Measurements from ENCODE around the gene STAMBPL1.

Gene STAMBPL1

GRCh38 chr10:88916986-88917385 is 36.9 kb downstream of the STAMBPL1 start:
- no peaks in the 10 kb centered on the region for H3K27me3 ChIP-seq (replicated peaks in 2 of 5; ENCODE audit: control insufficient read depth in 4 of 5, insufficient read depth in 5 of 5, low read length in 4 of 5)
- ChIA-PET CTCF (interaction anchor here (2.1 kb wide), 1 partner anchor 18 kb away, joined by 5 read pairs; no protein-coding TSS in a partner anchor), POLR2A (no interaction called here)
- no peaks in the 10 kb centered on the region for H3K9me3 ChIP-seq (ENCODE audit: control extremely low read depth in 1 of 5, control insufficient read depth in 4 of 5, insufficient read depth in 2 of 5, low read depth in 1 of 5, low read length in 4 of 5)
- peaks cover 10 to 37% (median 23%) of the 10 kb centered on the region in 4 experiments for H3K36me3 ChIP-seq (ENCODE audit: control insufficient read depth in 4 of 4, insufficient read depth in 4 of 4, low read length in 3 of 4)
- 100% methylated on average over 2 of the region's 3 CpGs for WGBS (ENCODE audit: insufficient coverage)
- no peaks in the 10 kb centered on the region for H3K4me1 ChIP-seq (ENCODE audit: control extremely low read depth in 1 of 4, control insufficient read depth in 4 of 4, insufficient read depth in 4 of 4, low read length in 3 of 4)
- no peak for DNase-seq
- no peak overlapping the region for H3K4me3 ChIP-seq (ENCODE audit: control insufficient read depth in 1 of 7, extremely low read depth in 1 of 7, insufficient read depth in 4 of 7, low read depth in 2 of 7, low read length in 6 of 7)
- H3K27ac ChIP-seq (ENCODE audit: insufficient read depth in 1 of 2, low read depth in 1 of 2, low read length in 2 of 2, poor library complexity in 1 of 2, severe bottlenecking in 2 of 2): no peak overlapping the region

GRCh38 chr10:88918191-88918905 is 38.3 kb downstream of the STAMBPL1 start:
- Histone ChIP-seq H3K9me3 (ENCODE audit: control extremely low read depth in 1 of 5, control insufficient read depth in 4 of 5, insufficient read depth in 2 of 5, low read depth in 1 of 5, low read length in 4 of 5) (no peaks in the 10 kb centered on the region), H3K4me1 (ENCODE audit: control extremely low read depth in 1 of 4, control insufficient read depth in 4 of 4, insufficient read depth in 4 of 4, low read length in 3 of 4) (no peaks in the 10 kb centered on the region), H3K36me3 (ENCODE audit: control insufficient read depth in 4 of 4, insufficient read depth in 4 of 4, low read length in 3 of 4) (peaks cover 10 to 37% (median 24%) of the 10 kb centered on the region in 4 experiments), H3K27me3 (replicated peaks in 2 of 5; ENCODE audit: control insufficient read depth in 4 of 5, insufficient read depth in 5 of 5, low read length in 4 of 5) (no peaks in the 10 kb centered on the region), H3K27ac (ENCODE audit: insufficient read depth in 1 of 2, low read depth in 1 of 2, low read length in 2 of 2, poor library complexity in 1 of 2, severe bottlenecking in 2 of 2) (no peak overlapping the region), H3K4me3 (ENCODE audit: control insufficient read depth in 1 of 7, extremely low read depth in 1 of 7, insufficient read depth in 4 of 7, low read depth in 2 of 7, low read length in 6 of 7) (no peak overlapping the region)
- WGBS (ENCODE audit: insufficient coverage): no CpG with 5 or more reads among the region's 3 CpGs
- no peak for DNase-seq
- CTCF ChIA-PET: interaction anchor here (1.1 kb wide), 1 partner anchor 16 kb away, joined by 3 read pairs; no protein-coding TSS in a partner anchor
- POLR2A ChIA-PET: no interaction called here

GRCh38 chr10:88919041-88919440 is 39.0 kb downstream of the STAMBPL1 start:
- Histone ChIP-seq H3K27me3 (replicated peaks in 2 of 5; ENCODE audit: control insufficient read depth in 4 of 5, insufficient read depth in 5 of 5, low read length in 4 of 5) (no peaks in the 10 kb centered on the region), H3K4me1 (ENCODE audit: control extremely low read depth in 1 of 4, control insufficient read depth in 4 of 4, insufficient read depth in 4 of 4, low read length in 3 of 4) (no peaks in the 10 kb centered on the region), H3K36me3 (ENCODE audit: control insufficient read depth in 4 of 4, insufficient read depth in 4 of 4, low read length in 3 of 4) (peaks cover 12 to 36% (median 24%) of the 10 kb centered on the region in 4 experiments), H3K27ac (ENCODE audit: insufficient read depth in 1 of 2, low read depth in 1 of 2, low read length in 2 of 2, poor library complexity in 1 of 2, severe bottlenecking in 2 of 2) (no peak overlapping the region), H3K9me3 (ENCODE audit: control extremely low read depth in 1 of 5, control insufficient read depth in 4 of 5, insufficient read depth in 2 of 5, low read depth in 1 of 5, low read length in 4 of 5) (no peaks in the 10 kb centered on the region), H3K4me3 (ENCODE audit: control insufficient read depth in 1 of 7, extremely low read depth in 1 of 7, insufficient read depth in 4 of 7, low read depth in 2 of 7, low read length in 6 of 7) (no peak overlapping the region)
- CTCF ChIA-PET: interaction anchor here (0.6 to 1.1 kb wide), 2 partner anchors 16 to 69 kb away, joined by 3 to 4 read pairs; no protein-coding TSS in a partner anchor
- no CpG with 5 or more reads among the region's 1 CpG for WGBS (ENCODE audit: insufficient coverage)
- DNase-seq: no peak
- POLR2A ChIA-PET: no interaction called here

DNA sequence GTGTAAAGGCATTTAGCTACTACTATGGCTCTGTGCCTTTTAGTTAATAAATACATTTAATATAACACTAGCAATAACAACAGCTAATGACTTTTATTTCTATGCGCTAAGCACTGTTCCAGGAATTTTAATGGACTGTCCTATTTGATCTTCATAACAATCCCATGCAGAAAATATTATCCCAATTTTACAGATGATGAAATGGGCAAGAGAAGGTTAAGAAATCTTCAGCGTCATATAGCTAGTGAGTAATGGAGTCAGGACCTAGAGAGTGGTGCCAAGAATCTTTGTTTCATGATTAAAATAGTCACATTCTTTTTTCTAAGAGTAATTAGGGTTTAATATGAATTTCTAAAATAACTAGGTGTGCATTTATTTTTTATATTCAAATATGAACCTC is 40.2 kb downstream of the STAMBPL1 start:
- H3K9me3 ChIP-seq (ENCODE audit: control extremely low read depth in 1 of 5, control insufficient read depth in 4 of 5, insufficient read depth in 2 of 5, low read depth in 1 of 5, low read length in 4 of 5): no peaks in the 10 kb centered on the region
- H3K4me1 ChIP-seq (ENCODE audit: control extremely low read depth in 1 of 4, control insufficient read depth in 4 of 4, insufficient read depth in 4 of 4, low read length in 3 of 4): no peaks in the 10 kb centered on the region
- H3K27ac ChIP-seq (ENCODE audit: insufficient read depth in 1 of 2, low read depth in 1 of 2, low read length in 2 of 2, poor library complexity in 1 of 2, severe bottlenecking in 2 of 2): no peak overlapping the region
- CTCF ChIA-PET: interaction anchor here (0.8 to 2.0 kb wide), 3 partner anchors 10 to 83 kb away, joined by 3 to 6 read pairs (median 3); no protein-coding TSS in a partner anchor
- H3K36me3 ChIP-seq (ENCODE audit: control insufficient read depth in 4 of 4, insufficient read depth in 4 of 4, low read length in 3 of 4): peaks cover 16 to 43% (median 28%) of the 10 kb centered on the region in 4 experiments
- no peak for DNase-seq
- POLR2A ChIA-PET: no interaction called here
- no peaks in the 10 kb centered on the region for H3K27me3 ChIP-seq (replicated peaks in 2 of 5; ENCODE audit: control insufficient read depth in 4 of 5, insufficient read depth in 5 of 5, low read length in 4 of 5)
- 100% methylated on average over 1 of the region's 2 CpGs for WGBS (ENCODE audit: insufficient coverage)
- H3K4me3 ChIP-seq (ENCODE audit: control insufficient read depth in 1 of 7, extremely low read depth in 1 of 7, insufficient read depth in 4 of 7, low read depth in 2 of 7, low read length in 6 of 7): no peak overlapping the region

DNA sequence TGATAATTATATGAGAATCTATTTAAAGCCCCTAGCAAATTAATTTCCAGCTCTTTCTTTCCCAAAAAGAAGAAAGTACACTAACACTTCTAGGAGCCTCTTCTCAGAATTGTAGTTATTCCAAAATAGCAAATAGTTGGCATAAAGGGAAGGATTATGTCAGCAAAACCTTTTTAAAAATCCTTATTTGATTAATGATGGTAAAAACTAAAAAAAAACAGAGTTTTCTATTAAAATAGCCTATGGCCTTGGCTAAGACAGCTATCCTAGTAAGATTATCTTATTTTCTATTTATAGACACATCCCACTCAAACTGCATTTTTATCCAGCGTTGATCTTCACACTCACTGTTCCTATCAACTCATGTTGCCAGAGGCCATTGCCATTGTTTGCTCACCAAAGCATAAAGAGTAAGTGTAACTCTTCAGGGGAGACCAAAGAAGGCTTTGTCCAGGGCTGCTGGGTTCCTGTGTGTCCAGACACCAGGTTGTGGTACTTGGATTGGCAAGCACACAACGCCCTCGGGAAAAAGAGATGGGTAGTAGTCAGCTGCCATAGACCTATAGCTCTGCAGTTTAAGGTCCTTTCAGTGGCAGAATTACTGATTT is 41.0 kb downstream of the STAMBPL1 start:
- POLR2A ChIA-PET: no interaction called here
- no peak for DNase-seq
- Histone ChIP-seq H3K4me3 (ENCODE audit: control insufficient read depth in 1 of 7, extremely low read depth in 1 of 7, insufficient read depth in 4 of 7, low read depth in 2 of 7, low read length in 6 of 7) (no peak overlapping the region), H3K27me3 (replicated peaks in 2 of 5; ENCODE audit: control insufficient read depth in 4 of 5, insufficient read depth in 5 of 5, low read length in 4 of 5) (no peaks in the 10 kb centered on the region), H3K4me1 (ENCODE audit: control extremely low read depth in 1 of 4, control insufficient read depth in 4 of 4, insufficient read depth in 4 of 4, low read length in 3 of 4) (no peaks in the 10 kb centered on the region), H3K9me3 (ENCODE audit: control extremely low read depth in 1 of 5, control insufficient read depth in 4 of 5, insufficient read depth in 2 of 5, low read depth in 1 of 5, low read length in 4 of 5) (no peaks in the 10 kb centered on the region), H3K36me3 (ENCODE audit: control insufficient read depth in 4 of 4, insufficient read depth in 4 of 4, low read length in 3 of 4) (peaks cover 14 to 43% (median 29%) of the 10 kb centered on the region in 4 experiments), H3K27ac (ENCODE audit: insufficient read depth in 1 of 2, low read depth in 1 of 2, low read length in 2 of 2, poor library complexity in 1 of 2, severe bottlenecking in 2 of 2) (no peak overlapping the region)
- WGBS (ENCODE audit: insufficient coverage): 100% methylated on average over 3 of the region's 3 CpGs
- CTCF ChIA-PET: interaction anchor here (0.8 to 2.0 kb wide), 4 partner anchors 9 to 84 kb away, joined by 3 to 6 read pairs (median 4); no protein-coding TSS in a partner anchor

DNA sequence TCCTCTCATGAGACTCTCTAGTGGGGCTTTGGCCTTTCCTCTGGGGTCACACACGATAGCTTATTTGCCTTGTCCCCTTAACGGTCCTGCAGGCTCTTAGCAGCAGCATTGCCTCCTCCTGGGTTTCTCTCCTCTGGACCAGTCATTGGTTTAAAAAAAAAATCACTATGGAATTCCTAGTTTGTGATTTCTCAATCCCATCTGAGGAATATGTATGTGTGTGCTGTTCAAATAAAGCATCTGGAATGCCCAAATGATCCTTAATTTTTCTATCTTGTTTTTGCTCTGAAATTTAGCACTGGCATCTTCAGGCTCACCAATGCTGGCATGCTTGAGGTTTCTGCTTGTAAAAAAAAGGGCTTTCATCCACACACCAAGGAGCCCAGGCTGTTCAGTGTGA is 42.0 kb downstream of the STAMBPL1 start:
- no peaks in the 10 kb centered on the region for H3K9me3 ChIP-seq (ENCODE audit: control extremely low read depth in 1 of 5, control insufficient read depth in 4 of 5, insufficient read depth in 2 of 5, low read depth in 1 of 5, low read length in 4 of 5)
- peaks cover 0 to 2% (median 0%) of the 10 kb centered on the region in 4 experiments for H3K4me1 ChIP-seq (ENCODE audit: control extremely low read depth in 1 of 4, control insufficient read depth in 4 of 4, insufficient read depth in 4 of 4, low read length in 3 of 4)
- 90% methylated on average over 2 of the region's 2 CpGs for WGBS (ENCODE audit: insufficient coverage)
- ChIA-PET CTCF (interaction anchor here (1.5 to 2.0 kb wide), 2 partner anchors 8 to 13 kb away, joined by 5 to 6 read pairs; no protein-coding TSS in a partner anchor), POLR2A (no interaction called here)
- H3K36me3 ChIP-seq (ENCODE audit: control insufficient read depth in 4 of 4, insufficient read depth in 4 of 4, low read length in 3 of 4): peaks cover 16 to 48% (median 30%) of the 10 kb centered on the region in 4 experiments
- no peak overlapping the region for H3K27ac ChIP-seq (ENCODE audit: insufficient read depth in 1 of 2, low read depth in 1 of 2, low read length in 2 of 2, poor library complexity in 1 of 2, severe bottlenecking in 2 of 2)
- no peaks in the 10 kb centered on the region for H3K27me3 ChIP-seq (replicated peaks in 2 of 5; ENCODE audit: control insufficient read depth in 4 of 5, insufficient read depth in 5 of 5, low read length in 4 of 5)
- no peak for DNase-seq
- H3K4me3 ChIP-seq (ENCODE audit: control insufficient read depth in 1 of 7, extremely low read depth in 1 of 7, insufficient read depth in 4 of 7, low read depth in 2 of 7, low read length in 6 of 7): no peak overlapping the region

DNA sequence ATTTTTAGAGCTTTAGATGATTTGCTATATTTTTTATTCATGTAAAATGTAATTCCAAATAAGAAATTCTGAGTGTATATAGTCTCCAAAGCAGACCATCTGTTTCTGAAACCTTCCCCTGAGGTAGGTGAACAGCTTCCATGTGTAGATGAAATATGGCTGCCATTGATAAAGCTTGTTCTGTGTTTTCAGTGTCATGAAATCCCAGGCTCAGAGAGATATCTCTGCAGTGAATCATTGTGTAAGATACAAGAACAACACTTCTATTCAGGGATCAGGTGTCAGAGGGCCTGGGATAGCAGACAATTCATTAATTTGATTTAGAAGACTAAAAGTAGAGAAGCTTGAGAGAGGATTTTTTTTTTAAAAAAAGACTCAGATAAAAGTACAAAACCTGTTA is 43.5 kb downstream of the STAMBPL1 start:
- H3K36me3 ChIP-seq (ENCODE audit: control insufficient read depth in 4 of 4, insufficient read depth in 4 of 4, low read length in 3 of 4): peaks cover 11 to 40% (median 25%) of the 10 kb centered on the region in 4 experiments
- H3K4me3 ChIP-seq (ENCODE audit: control insufficient read depth in 1 of 7, extremely low read depth in 1 of 7, insufficient read depth in 4 of 7, low read depth in 2 of 7, low read length in 6 of 7): no peak overlapping the region
- POLR2A ChIA-PET: interaction anchor here (0.5 kb wide), 1 partner anchor 60 kb away, joined by 6 read pairs; no protein-coding TSS in a partner anchor
- H3K27ac ChIP-seq (ENCODE audit: insufficient read depth in 1 of 2, low read depth in 1 of 2, low read length in 2 of 2, poor library complexity in 1 of 2, severe bottlenecking in 2 of 2): no peak overlapping the region
- CTCF ChIA-PET: interaction anchor here (0.9 to 3.3 kb wide), 2 partner anchors 10 to 13 kb away, joined by 3 to 27 read pairs; no protein-coding TSS in a partner anchor
- DNase-seq: no peak
- H3K27me3 ChIP-seq (replicated peaks in 2 of 5; ENCODE audit: control insufficient read depth in 4 of 5, insufficient read depth in 5 of 5, low read length in 4 of 5): no peaks in the 10 kb centered on the region
- H3K4me1 ChIP-seq (ENCODE audit: control extremely low read depth in 1 of 4, control insufficient read depth in 4 of 4, insufficient read depth in 4 of 4, low read length in 3 of 4): peaks cover 0 to 3% (median 0%) of the 10 kb centered on the region in 4 experiments
- H3K9me3 ChIP-seq (ENCODE audit: control extremely low read depth in 1 of 5, control insufficient read depth in 4 of 5, insufficient read depth in 2 of 5, low read depth in 1 of 5, low read length in 4 of 5): no peaks in the 10 kb centered on the region

Measured in common myeloid progenitor, CD34-positive (primary cell).